ENCODE measurements around the gene WDR88.

- TF ChIP-seq CTCF (conservative IDR thresholded peaks at IDR 0.05; ENCODE audit: low read length) (no peak), EZH2phosphoT487 (IDR thresholded peaks at IDR 0.05; ENCODE audit: borderline replicate concordance, low read depth, low read length) (no peak)
Measured at GRCh38 chr19:33117501-33117900, 14.4 kb upstream of the WDR88 start.

Data from OCI-LY7 (cell line).